Ovary (tissue), 9 donors: ENCODE measurements around the gene SERPINA5. TPM values are rescaled to one million over a fixed set of nuclear protein-coding genes. Genes with fewer than 3 reads are reported as not detected.
A peak's percentile ranks its signal among the peaks of the same experiment; 100 is the strongest.
"Not testable (repeated sequence)": the region's sequence is repeated elsewhere in the genome, so short reads cannot be mapped to it uniquely, and the experiment has no call there.

Source experiments
- DNase-seq, 5 donors: peaks; one replicate each; pipeline ENCODE4 v3.0.0-alpha.2; 2019 to 2020
- H3K27ac ChIP-seq, 2 donors: fragments of 200-600 bp; one replicate each; pipeline versions ENCODE4 v1.5.1 to v1.8.0; 2019 to 2022
- H3K27me3 ChIP-seq: fragments of 200-600 bp; one replicate; pipeline ENCODE4 v1.8.0; 2022
- H3K36me3 ChIP-seq: fragments of 200-600 bp; sonication (generic); one replicate; pipeline ENCODE4 v1.5.1; 2019
- H3K4me1 ChIP-seq: one replicate; pipeline ENCODE4 v1.8.1; 2013; ENCODE audit warnings: mild to moderate bottlenecking, moderate library complexity; ENCODE audit not compliant: insufficient read depth
- H3K4me3 ChIP-seq: fragments of 200-600 bp; sonication (generic); one replicate; pipeline ENCODE4 v1.5.1; 2017
- H3K9me3 ChIP-seq, 2 donors: fragments of 200-600 bp in 1 of 2; sonication (generic) in 1 of 2; one replicate each; pipeline versions ENCODE4 v1.5.1 to v1.8.1; 2013 to 2019; ENCODE audit warnings: mild to moderate bottlenecking in 1 of 2, moderate library complexity in 1 of 2
- CTCF ChIP-seq, 3 donors: fragments of 450-650 bp in 2 of 3; fragments of 200-600 bp in 1 of 3; IDR thresholded peaks; one replicate each; pipeline versions ENCODE4 v1.5.1 to v1.8.0; 2016 to 2022; ENCODE audit warnings: antibody characterized with exemption in 3 of 3, mild to moderate bottlenecking in 1 of 3
- EP300 ChIP-seq: sonication (generic); formaldehyde crosslinking; IDR thresholded peaks from one replicate; pipeline ENCODE4 v1.6.1; 2017; ENCODE audit warnings: antibody characterized with exemption
- POLR2A ChIP-seq: fragments of 450-650 bp; IDR thresholded peaks from one replicate; pipeline ENCODE4 v1.6.1; 2017; ENCODE audit warnings: antibody characterized with exemption, mild to moderate bottlenecking, moderate library complexity
- WGBS, 3 donors: extraction: QIAGEN DNeasy Blood & Tissue Kit in 1 of 3; methylation state at CpG; one replicate each; pipeline versions ENCODE4 v1.1.5 to v1.1.7; 2013 to 2017; 5-methylcytosine and 5-hydroxymethylcytosine counted together
- intact Hi-C, 4 donors: fragments of 100-400 bp; cut with DNase I; formaldehyde crosslinking; loops; one replicate each; pipeline versions ENCODE4 v1.11.0 to v1.15.1; 2022 to 2023
- polyA plus RNA-seq, 2 donors: library from polyadenylated mRNA; stranded (reverse); fragments of 200-250 nt in 1 of 2; fragments of 350-450 nt in 1 of 2; fragmentation: Illumina TruSeq in 1 of 2; extraction: RNeasy Lipid Tissue Mini Kit (QIAGEN cat#74804) in 1 of 2; gene quantifications; one replicate each; pipeline ENCODE4 v1.2.3, GENCODE V29; 2013 to 2014
- total RNA-seq, 7 donors: library from RNA; depleted of rRNA in 2 of 7; stranded (reverse); fragments of >200 nt in 2 of 7; fragmentation: NEBNext Ultra II Directional in 3 of 7; extraction: Animal tissue kit (Norgen Biotek cat#: 25700) in 3 of 7; gene quantifications; one replicate each; pipeline versions ENCODE4 v1.1.0 to v1.2.4, GENCODE V29; 2016 to 2023
- donor health status: DM: no; HTN: no; CAD: no; lungs with moderate emphysema.
- donor health status: DM: no; HTN: no; CAD: no.
- donor health status: Bipolar disorder and iron deficiency.
- donor health status: DM: yes; HTN: yes; CAD: no.
- donor health status: DM: no; HTN: no; CAD: no.
- donor health status: DM: yes; HTN: yes; CAD: no.

The SERPINA5 gene
- total and polyA plus RNA-seq, 9 donors: 8.3 to 66.2 (median 23.8) TPM

- DNase-seq: peak in 1 of 5 donors; percentile 11
- TF ChIP-seq POLR2A (no peak), EP300 (no peak), CTCF (IDR thresholded peaks at IDR 0.05) (no peak)
- H3K36me3 ChIP-seq: no peaks in the 10 kb centered on the region
- no peak overlapping the region for H3K4me3 ChIP-seq
- H3K27me3 ChIP-seq: no peaks in the 10 kb centered on the region
- H3K4me1 ChIP-seq: no peaks in the 10 kb centered on the region
- no peaks in the 10 kb centered on the region for H3K9me3 ChIP-seq
- no peak overlapping the region for H3K27ac ChIP-seq
- intact Hi-C loops: no loop called here
- 72 to 81% (median 80%) methylated on average over 7 of the region's 7 CpGs for WGBS, 3 donors
These were observed 8.5 kb upstream of the SERPINA5 start for GRCh38 chr14:94572637-94573303.

- Histone ChIP-seq H3K36me3 (no peaks in the 10 kb centered on the region), H3K4me3 (no peak overlapping the region), H3K9me3 (no peaks in the 10 kb centered on the region), H3K27me3 (no peaks in the 10 kb centered on the region), H3K4me1 (no peaks in the 10 kb centered on the region), H3K27ac (no peak overlapping the region)
- DNase-seq: peak in 1 of 5 donors; percentile 4
- 83 to 85% (median 84%) methylated on average over 6 of the region's 6 CpGs for WGBS, 3 donors
- intact Hi-C loops: no loop called here
- TF ChIP-seq CTCF (IDR thresholded peaks at IDR 0.05): no peak
- no peak for TF ChIP-seq EP300
- TF ChIP-seq POLR2A: no peak
These were observed 7.5 kb upstream of the SERPINA5 start for GRCh38 chr14:94573475-94574277.

- H3K4me1 ChIP-seq: no peaks in the 10 kb centered on the region
- H3K4me3 ChIP-seq: no peak overlapping the region
- intact Hi-C loops: no loop called here
- H3K36me3 ChIP-seq: no peaks in the 10 kb centered on the region
- 78 to 98% (median 89%) methylated on average over 3 of the region's 3 CpGs for WGBS, 3 donors
- no peak for TF ChIP-seq POLR2A
- no peak for TF ChIP-seq EP300
- H3K27ac ChIP-seq: no peak overlapping the region
- peak in 1 of 5 donors; percentile 6 for DNase-seq
- no peaks in the 10 kb centered on the region for H3K9me3 ChIP-seq
- no peaks in the 10 kb centered on the region for H3K27me3 ChIP-seq
These were observed 6.9 kb upstream of the SERPINA5 start for GRCh38 chr14:94574336-94574735.

GRCh38 chr14:94575730-94576585, 5.3 kb upstream of the SERPINA5 start:
- H3K27ac ChIP-seq: no peak overlapping the region
- WGBS, 3 donors: 79 to 84% (median 83%) methylated on average over 5 of the region's 5 CpGs
- H3K36me3 ChIP-seq: no peaks in the 10 kb centered on the region
- H3K9me3 ChIP-seq: no peaks in the 10 kb centered on the region
- peaks cover 3% of the 10 kb centered on the region for H3K4me1 ChIP-seq
- intact Hi-C loops: no loop called here
- no peaks in the 10 kb centered on the region for H3K27me3 ChIP-seq
- no peak overlapping the region for H3K4me3 ChIP-seq
- peak in 1 of 5 donors; percentile 15 for DNase-seq
- no peak for TF ChIP-seq EP300
- TF ChIP-seq CTCF (IDR thresholded peaks at IDR 0.05): no peak
- TF ChIP-seq POLR2A: no peak

DNA sequence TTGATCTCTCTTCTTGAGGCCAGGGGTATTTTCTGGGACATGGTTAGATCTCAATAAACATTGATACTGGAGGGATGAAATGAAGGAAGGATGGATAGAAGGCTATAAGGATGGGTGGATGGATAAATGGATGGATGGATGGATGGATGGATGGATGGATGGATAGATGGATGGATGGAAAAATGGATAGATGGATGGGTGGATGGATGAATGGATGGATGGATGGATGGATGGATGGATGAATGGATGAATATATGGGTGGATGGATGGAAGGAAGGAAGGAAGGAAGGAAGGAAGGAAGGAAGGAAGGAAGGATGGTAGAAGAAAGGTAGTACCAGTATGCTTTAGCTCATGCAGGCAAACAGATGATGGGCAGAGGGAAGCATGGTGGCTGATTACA, 3.8 kb upstream of the SERPINA5 start:
- H3K4me1 ChIP-seq: peaks cover 14% of the 10 kb centered on the region
- H3K9me3 ChIP-seq, H3K36me3 ChIP-seq, H3K27ac ChIP-seq, H3K4me3 ChIP-seq, DNase-seq, H3K27me3 ChIP-seq, intact Hi-C loops: not testable (repeated sequence)
